Neural cell (in vitro differentiated cells): Measurements from ENCODE around the gene ZNF260. TPM values are rescaled to one million over a fixed set of nuclear protein-coding genes. Genes with fewer than 3 reads are reported as not detected.
A peak's percentile ranks its signal among the peaks of the same experiment; 100 is the strongest.

Experiments used
- H2AFZ ChIP-seq: fragments of 200-600, 300-800 bp; sonication (generic), shearing (Covaris generic); 2 replicates; pipeline ENCODE4 v1.6.0; 2014; ENCODE audit warnings: low read depth, mild to moderate bottlenecking, antibody characterized with exemption, low read length, moderate library complexity
- H3F3A ChIP-seq: fragments of 200-600 bp; shearing (Covaris generic); 2 replicates; pipeline ENCODE4 v1.6.1; 2016; ENCODE audit warnings: mild to moderate bottlenecking, moderate library complexity, mixed read lengths, antibody characterized with exemption, low read length; ENCODE audit not compliant: insufficient read depth, poor library complexity, severe bottlenecking
- H3K27ac ChIP-seq: fragments of 200-600, 300-800 bp; sonication (generic), shearing (Covaris generic); 2 replicates; pipeline ENCODE4 v1.5.1; 2014; ENCODE audit warnings: mild to moderate bottlenecking, low read length, moderate library complexity
- H3K27me3 ChIP-seq: fragments of 300-800, 200-600 bp; sonication (generic), shearing (Covaris generic); 2 replicates; pipeline ENCODE4 v1.6.0; 2014; ENCODE audit warnings: mild to moderate bottlenecking, low read depth, low read length, moderate library complexity; ENCODE audit not compliant: insufficient read depth
- H3K36me3 ChIP-seq: fragments of 300-800, 200-600 bp; sonication (generic), shearing (Covaris generic); 2 replicates; pipeline ENCODE4 v1.5.1; 2014; ENCODE audit warnings: mild to moderate bottlenecking, antibody characterized with exemption, low read length, moderate library complexity; ENCODE audit not compliant: insufficient read depth
- H3K4me2 ChIP-seq: fragments of 300-800, 200-600 bp; sonication (generic), shearing (Covaris generic); 2 replicates; pipeline ENCODE4 v1.6.0; 2014; ENCODE audit warnings: mild to moderate bottlenecking, low read length
- H3K4me3 ChIP-seq: fragments of 300-800, 200-600 bp; sonication (generic), shearing (Covaris generic); 2 replicates; pipeline ENCODE4 v1.5.1; 2014; ENCODE audit warnings: mild to moderate bottlenecking, low read length, moderate library complexity
- H3K79me2 ChIP-seq: fragments of 200-600 bp; shearing (Covaris generic); replicated peaks from 2 replicates; pipeline ENCODE4 v1.6.0; 2014; ENCODE audit warnings: mild to moderate bottlenecking, low read length, moderate library complexity; ENCODE audit not compliant: insufficient read depth
- H3K9ac ChIP-seq: fragments of 300-800, 200-600 bp; sonication (generic), shearing (Covaris generic); 2 replicates; pipeline ENCODE4 v1.6.1; 2016; ENCODE audit warnings: mild to moderate bottlenecking, low read length, mixed read lengths
- H3K9me2 ChIP-seq: fragments of 200-600 bp; shearing (Covaris generic); 2 replicates; pipeline ENCODE4 v1.6.1; 2016; ENCODE audit warnings: mild to moderate bottlenecking, low read length, mixed read lengths; ENCODE audit not compliant: insufficient read depth
- H3K9me3 ChIP-seq: fragments of 200-600, 300-800 bp; sonication (generic), shearing (Covaris generic); 2 replicates; pipeline ENCODE4 v1.6.1; 2016; ENCODE audit warnings: mild to moderate bottlenecking, mixed run types, low read length, moderate library complexity, mixed read lengths
- H4K20me1 ChIP-seq: fragments of 200-600 bp; shearing (Covaris generic); 2 replicates; pipeline ENCODE4 v1.6.1; 2016; ENCODE audit warnings: mild to moderate bottlenecking, mixed run types; ENCODE audit not compliant: insufficient read depth
- EP300 ChIP-seq: fragments of 450-650 bp; conservative IDR thresholded peaks from 2 replicates; pipeline ENCODE4 v1.6.1; 2014; ENCODE audit warnings: antibody characterized with exemption, mild to moderate bottlenecking, moderate library complexity; ENCODE audit not compliant: poor library complexity, severe bottlenecking
- EZH2 ChIP-seq: fragments of 200-600, 300-800 bp; shearing (Covaris generic), sonication (generic); IDR thresholded peaks from 2 replicates; pipeline ENCODE4 v1.6.1; 2014; ENCODE audit warnings: antibody characterized with exemption, low read length, borderline replicate concordance, mild to moderate bottlenecking; ENCODE audit not compliant: insufficient read depth, poor library complexity, severe bottlenecking
- MXI1 ChIP-seq: fragments of 450-650 bp; conservative IDR thresholded peaks from 2 replicates; pipeline ENCODE4 v1.6.1; 2014; ENCODE audit warnings: antibody characterized with exemption, mild to moderate bottlenecking; ENCODE audit not compliant: poor library complexity, severe bottlenecking
- POLR2AphosphoS5 ChIP-seq: IDR thresholded peaks from 2 replicates; pipeline ENCODE4 v1.6.1; 2012
- RAD21 ChIP-seq: fragments of 450-650 bp; conservative IDR thresholded peaks from 2 replicates; pipeline ENCODE4 v1.6.1; 2014; ENCODE audit warnings: antibody characterized with exemption, mild to moderate bottlenecking, moderate library complexity
- REST ChIP-seq: IDR thresholded peaks from 2 replicates; pipeline ENCODE4 v1.6.1; 2012; ENCODE audit warnings: borderline replicate concordance
- SMC3 ChIP-seq: fragments of 450-650 bp; conservative IDR thresholded peaks from 2 replicates; pipeline ENCODE4 v1.6.1; 2014; ENCODE audit warnings: antibody characterized with exemption, mild to moderate bottlenecking, moderate library complexity; ENCODE audit not compliant: poor library complexity
- TAF1 ChIP-seq: IDR thresholded peaks from 2 replicates; pipeline ENCODE4 v1.6.1; 2012; ENCODE audit warnings: low read depth
- polyA plus RNA-seq: library from polyadenylated mRNA; depleted of rRNA; stranded (reverse); fragments of >200 nt; gene quantifications from 2 replicates; pipeline ENCODE4 v1.2.3, GENCODE V29; 2014
- TF ChIP-seq, protein P1 (sequence below): fragments of 450-650 bp; IDR thresholded peaks from 2 replicates; pipeline ENCODE4 v1.5.1; 2014; ENCODE audit warnings: antibody characterized with exemption, mild to moderate bottlenecking, moderate library complexity; ENCODE audit not compliant: poor library complexity, severe bottlenecking

The ZNF260 gene
- polyA plus RNA-seq, 1 donor from 2014 or later, result 23.2 TPM

DNA sequence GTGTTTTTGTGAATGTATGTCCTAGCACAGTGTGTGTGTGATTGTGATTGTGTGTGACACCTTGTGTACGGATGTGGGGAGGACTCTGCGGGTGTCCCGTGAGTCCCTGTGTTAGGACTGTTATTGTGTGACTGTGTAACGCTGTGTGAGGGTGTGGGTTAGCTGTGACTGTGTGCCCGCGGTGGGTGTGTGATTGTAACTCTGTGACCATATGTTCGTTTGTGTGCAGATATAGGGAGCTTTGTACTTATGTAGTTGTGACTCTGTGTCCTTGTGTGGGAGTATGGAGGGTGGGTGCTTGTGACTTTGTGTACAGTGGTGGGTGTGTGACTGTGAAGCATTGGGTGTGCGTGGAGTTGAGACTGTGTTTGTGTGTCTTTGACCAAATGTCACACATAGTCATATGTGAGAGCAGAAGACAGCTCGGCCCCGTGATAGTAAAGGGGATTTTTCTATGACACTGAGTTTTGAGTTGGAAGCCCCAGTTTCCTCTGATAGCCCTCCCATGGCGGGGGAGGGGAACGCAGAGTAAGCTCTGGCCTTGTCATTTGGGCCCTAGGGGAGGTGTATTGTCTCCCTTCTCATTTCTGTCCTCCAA is 949 bp upstream of the ZNF260 start:
- H3K27ac ChIP-seq, result peak overlapping the region; percentile 94
- H3K9me2 ChIP-seq, result no peaks in the 10 kb centered on the region
- peak overlapping the region; percentile 89 for H3K4me2 ChIP-seq
- H3F3A ChIP-seq, result no peaks in the 10 kb centered on the region
- peaks cover 8% of the 10 kb centered on the region for H3K36me3 ChIP-seq
- peak overlapping the region; percentile 66 for H2AFZ ChIP-seq
- peaks cover 3% of the 10 kb centered on the region for H3K9me3 ChIP-seq
- no peaks in the 10 kb centered on the region for H4K20me1 ChIP-seq
- peak overlapping the region; percentile 93 for H3K9ac ChIP-seq
- no peaks in the 10 kb centered on the region for H3K27me3 ChIP-seq
- TF ChIP-seq RAD21 (no peak), EZH2 (no peak), MXI1 (peak; percentile 33), TAF1 (no peak)
- TF ChIP-seq, protein P1, sequence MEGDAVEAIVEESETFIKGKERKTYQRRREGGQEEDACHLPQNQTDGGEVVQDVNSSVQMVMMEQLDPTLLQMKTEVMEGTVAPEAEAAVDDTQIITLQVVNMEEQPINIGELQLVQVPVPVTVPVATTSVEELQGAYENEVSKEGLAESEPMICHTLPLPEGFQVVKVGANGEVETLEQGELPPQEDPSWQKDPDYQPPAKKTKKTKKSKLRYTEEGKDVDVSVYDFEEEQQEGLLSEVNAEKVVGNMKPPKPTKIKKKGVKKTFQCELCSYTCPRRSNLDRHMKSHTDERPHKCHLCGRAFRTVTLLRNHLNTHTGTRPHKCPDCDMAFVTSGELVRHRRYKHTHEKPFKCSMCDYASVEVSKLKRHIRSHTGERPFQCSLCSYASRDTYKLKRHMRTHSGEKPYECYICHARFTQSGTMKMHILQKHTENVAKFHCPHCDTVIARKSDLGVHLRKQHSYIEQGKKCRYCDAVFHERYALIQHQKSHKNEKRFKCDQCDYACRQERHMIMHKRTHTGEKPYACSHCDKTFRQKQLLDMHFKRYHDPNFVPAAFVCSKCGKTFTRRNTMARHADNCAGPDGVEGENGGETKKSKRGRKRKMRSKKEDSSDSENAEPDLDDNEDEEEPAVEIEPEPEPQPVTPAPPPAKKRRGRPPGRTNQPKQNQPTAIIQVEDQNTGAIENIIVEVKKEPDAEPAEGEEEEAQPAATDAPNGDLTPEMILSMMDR, result no peak
- H3K4me3 ChIP-seq, result peak overlapping the region; percentile 74
- peaks cover 50% of the 10 kb centered on the region for H3K79me2 ChIP-seq

DNA sequence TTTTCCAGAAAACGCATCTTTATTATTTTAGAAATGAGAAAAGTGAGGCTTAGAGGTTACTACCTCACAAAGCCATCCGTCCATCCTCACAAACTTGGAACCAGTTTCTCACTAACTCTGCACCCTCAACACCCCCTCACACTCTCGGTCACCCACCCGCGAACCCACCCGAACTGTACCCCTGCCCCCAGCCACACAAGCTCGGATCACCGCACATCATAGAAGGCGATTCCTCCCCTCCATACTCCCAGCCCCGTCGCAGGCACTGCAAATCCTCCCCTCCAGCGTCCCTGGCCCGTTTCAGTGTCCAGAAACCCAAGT is 238 bp downstream of the ZNF260 start:
- Histone ChIP-seq H3K9me2 (no peaks in the 10 kb centered on the region), H3K4me2 (peak overlapping the region; percentile 70), H4K20me1 (no peaks in the 10 kb centered on the region), H3K9ac (peak overlapping the region; percentile 93), H3K27me3 (no peaks in the 10 kb centered on the region), H3F3A (no peaks in the 10 kb centered on the region), H3K9me3 (peaks cover 3% of the 10 kb centered on the region), H3K27ac (peak overlapping the region; percentile 94), H3K36me3 (peaks cover 8% of the 10 kb centered on the region), H3K4me3 (peak overlapping the region; percentile 74), H3K79me2 (peaks cover 57% of the 10 kb centered on the region), H2AFZ (peak overlapping the region; percentile 96)
- TF ChIP-seq, protein P1, result no peak
- TF ChIP-seq REST, result no peak
- TF ChIP-seq POLR2AphosphoS5, result no peak
- no peak for TF ChIP-seq MXI1
- TF ChIP-seq SMC3, result no peak
- TF ChIP-seq EP300, result no peak
- no peak for TF ChIP-seq TAF1
